BJ (cell line): ENCODE measurements around the gene WIPI1. TPM values are rescaled to one million over a fixed set of nuclear protein-coding genes. Genes with fewer than 3 reads are reported as not detected.

Experiments used
- CTCF ChIA-PET: fragments of 350-600 bp; formaldehyde crosslinking; extraction: SDS; loops from one replicate; lab custom pipeline; 2021; ENCODE audit warnings: antibody characterized with exemption, inconsistent platforms; lab: Yijun Ruan, JAX
- POLR2A ChIA-PET: fragments of 300-600 bp; sonication (Branson Sonifier 250); formaldehyde crosslinking; extraction: SDS; loops from one replicate; lab custom pipeline; 2021; ENCODE audit warnings: antibody characterized with exemption; lab: Charles Lee
- DNase-seq: peaks from one replicate; pipeline ENCODE4 v3.0.0-alpha.2; 2011; ENCODE audit warnings: low read depth
- H3K27me3 ChIP-seq: 2 replicates; pipeline ENCODE4 v1.6.0; 2011; ENCODE audit warnings: low read length; ENCODE audit not compliant: control insufficient read depth, insufficient read depth
- H3K36me3 ChIP-seq: 2 replicates; pipeline ENCODE4 v1.5.1; 2011; ENCODE audit warnings: low read length; ENCODE audit not compliant: control insufficient read depth, insufficient read depth
- H3K4me3 ChIP-seq: 2 replicates; pipeline ENCODE4 v1.5.1; 2011; ENCODE audit warnings: low read depth, mild to moderate bottlenecking, control low read depth, low read length
- polyA plus RNA-seq: library from polyadenylated mRNA; depleted of rRNA; stranded (reverse); fragments of >200 nt; gene quantifications from 2 replicates; pipeline ENCODE4 v1.2.3, GENCODE V29; 2011
- TF ChIP-seq, protein P1 (sequence below): IDR thresholded peaks from 2 replicates; pipeline ENCODE4 v1.5.1; 2011; ENCODE audit warnings: low read depth, mild to moderate bottlenecking, control low read depth, inconsistent platforms, low read length, moderate library complexity; ENCODE audit not compliant: insufficient read depth

The WIPI1 gene
- polyA plus RNA-seq, 1 experiment = 79.1 TPM

DNA sequence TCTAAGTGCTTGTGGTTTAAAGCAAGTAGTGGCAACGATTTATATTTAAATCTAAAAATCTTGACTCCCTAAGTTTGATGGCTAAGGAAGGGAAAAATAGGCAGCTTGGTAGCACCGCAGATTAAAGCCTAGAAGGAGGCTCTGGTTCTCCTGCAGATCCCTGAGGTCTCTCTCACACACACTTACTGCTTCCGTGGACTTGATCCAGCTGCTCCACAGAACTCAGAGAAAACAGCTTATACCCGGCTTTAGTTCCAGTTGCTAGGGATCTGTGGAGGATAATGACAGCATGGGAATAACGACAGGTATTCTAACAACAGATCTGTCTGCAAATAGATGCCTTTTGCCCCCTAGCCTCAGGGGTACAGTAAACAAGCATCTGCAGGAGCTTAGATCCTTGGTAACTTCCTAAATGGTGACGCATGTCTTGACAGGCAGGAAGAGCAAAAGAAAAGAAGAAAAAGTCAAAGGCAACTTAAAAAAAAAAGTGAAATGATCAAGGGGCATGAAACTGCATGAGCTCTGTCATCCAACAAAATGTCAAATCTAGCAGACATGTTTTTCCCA is 4.5 kb downstream of the WIPI1 start:
- DNase-seq = no peak
- TF ChIP-seq, protein P1, sequence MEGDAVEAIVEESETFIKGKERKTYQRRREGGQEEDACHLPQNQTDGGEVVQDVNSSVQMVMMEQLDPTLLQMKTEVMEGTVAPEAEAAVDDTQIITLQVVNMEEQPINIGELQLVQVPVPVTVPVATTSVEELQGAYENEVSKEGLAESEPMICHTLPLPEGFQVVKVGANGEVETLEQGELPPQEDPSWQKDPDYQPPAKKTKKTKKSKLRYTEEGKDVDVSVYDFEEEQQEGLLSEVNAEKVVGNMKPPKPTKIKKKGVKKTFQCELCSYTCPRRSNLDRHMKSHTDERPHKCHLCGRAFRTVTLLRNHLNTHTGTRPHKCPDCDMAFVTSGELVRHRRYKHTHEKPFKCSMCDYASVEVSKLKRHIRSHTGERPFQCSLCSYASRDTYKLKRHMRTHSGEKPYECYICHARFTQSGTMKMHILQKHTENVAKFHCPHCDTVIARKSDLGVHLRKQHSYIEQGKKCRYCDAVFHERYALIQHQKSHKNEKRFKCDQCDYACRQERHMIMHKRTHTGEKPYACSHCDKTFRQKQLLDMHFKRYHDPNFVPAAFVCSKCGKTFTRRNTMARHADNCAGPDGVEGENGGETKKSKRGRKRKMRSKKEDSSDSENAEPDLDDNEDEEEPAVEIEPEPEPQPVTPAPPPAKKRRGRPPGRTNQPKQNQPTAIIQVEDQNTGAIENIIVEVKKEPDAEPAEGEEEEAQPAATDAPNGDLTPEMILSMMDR = no peak
- H3K27me3 ChIP-seq = no peaks in the 10 kb centered on the region
- no peak overlapping the region for H3K4me3 ChIP-seq
- ChIA-PET POLR2A (no interaction called here), CTCF (interaction anchor here (0.8 to 1.6 kb wide), 4 partner anchors 11 to 280 kb away, joined by 3 to 7 read pairs (median 6); no protein-coding TSS in a partner anchor)
- H3K36me3 ChIP-seq = peaks cover 9% of the 10 kb centered on the region

DNA sequence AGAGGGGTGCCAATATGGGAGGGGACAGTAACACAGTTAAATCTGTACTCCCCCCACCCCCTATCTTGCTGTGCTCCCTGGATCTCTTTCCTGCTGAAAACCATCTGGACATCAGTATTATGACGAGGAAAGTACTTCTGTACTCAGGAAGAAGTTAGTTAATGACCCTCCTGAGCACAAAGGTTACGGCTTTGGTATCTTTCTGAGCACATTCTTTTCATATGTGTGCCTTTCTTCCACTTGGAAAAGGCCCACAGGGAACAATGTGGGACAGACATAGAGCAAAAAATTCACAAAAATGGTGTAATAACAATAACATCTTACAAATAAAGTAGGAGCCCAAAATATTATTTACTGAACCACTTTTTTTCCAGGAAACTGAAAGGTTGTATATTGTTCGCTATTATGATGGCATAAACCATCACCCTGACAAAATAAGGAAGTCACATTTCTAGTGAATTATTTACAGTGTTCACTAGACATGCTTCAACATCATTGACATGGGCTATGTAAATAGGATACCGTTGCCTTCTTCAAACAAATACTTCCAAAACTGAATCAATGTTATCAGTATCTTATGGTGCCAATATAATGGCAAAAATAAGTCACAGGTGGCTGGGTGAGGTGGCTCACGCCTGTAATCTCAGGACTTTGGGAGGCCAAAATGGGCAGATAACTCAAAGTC is 5.5 kb downstream of the WIPI1 start:
- no peak for DNase-seq
- peaks cover 11% of the 10 kb centered on the region for H3K36me3 ChIP-seq
- POLR2A ChIA-PET = no interaction called here
- TF ChIP-seq, protein P1 = no peak
- H3K27me3 ChIP-seq = no peaks in the 10 kb centered on the region
- no peak overlapping the region for H3K4me3 ChIP-seq
- CTCF ChIA-PET = interaction anchor here (1.2 kb wide), 1 partner anchor 14 kb away, joined by 5 read pairs; no protein-coding TSS in a partner anchor

DNA sequence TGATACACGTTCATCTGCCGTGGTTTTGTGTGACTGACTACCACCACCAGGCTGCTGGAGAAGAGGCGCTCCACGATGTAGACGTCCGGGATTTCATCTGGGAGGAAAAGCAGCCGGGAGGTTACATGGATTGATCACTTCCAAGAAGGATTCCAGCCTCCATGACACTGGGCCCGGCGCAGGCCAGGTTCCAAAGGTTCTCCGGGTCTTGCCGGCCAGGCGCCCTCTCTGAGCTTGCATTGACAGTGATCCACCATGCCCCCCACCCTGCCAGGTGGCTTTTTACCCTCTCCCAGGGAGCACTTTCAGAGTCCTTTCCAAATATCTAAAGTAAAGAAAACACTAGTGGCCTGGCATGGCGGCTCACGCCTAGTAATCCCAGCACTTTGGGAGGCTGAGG is 6.5 kb downstream of the WIPI1 start:
- DNase-seq = no peak
- TF ChIP-seq, protein P1 = no peak
- CTCF ChIA-PET = interaction anchor here (1.4 to 2.0 kb wide), 2 partner anchors 14 to 52 kb away, joined by 3 to 15 read pairs; no protein-coding TSS in a partner anchor
- Histone ChIP-seq H3K27me3 (no peaks in the 10 kb centered on the region), H3K36me3 (peaks cover 16% of the 10 kb centered on the region), H3K4me3 (no peak overlapping the region)
- POLR2A ChIA-PET = no interaction called here

DNA sequence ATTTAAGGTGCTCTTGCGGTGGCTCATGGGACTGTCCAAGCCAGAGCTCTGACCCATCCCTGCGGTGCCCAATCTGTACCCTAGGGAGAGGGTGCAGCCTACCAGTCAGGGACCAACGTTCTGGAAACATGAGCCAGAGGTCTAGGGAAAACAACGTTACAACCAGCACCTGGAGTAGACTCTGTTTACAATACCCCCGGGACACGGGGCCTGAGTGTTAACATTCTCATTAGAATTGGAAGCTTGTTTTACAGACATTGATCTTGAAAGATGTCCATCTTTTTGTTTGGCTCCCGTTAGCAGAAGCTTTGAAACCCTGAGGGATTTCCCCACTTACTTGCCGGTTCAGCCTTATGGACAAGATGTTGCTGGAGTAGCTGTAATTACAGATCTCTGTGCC is 6.9 kb downstream of the WIPI1 start:
- Histone ChIP-seq H3K27me3 (no peaks in the 10 kb centered on the region), H3K36me3 (peaks cover 19% of the 10 kb centered on the region), H3K4me3 (no peak overlapping the region)
- DNase-seq = no peak
- ChIA-PET POLR2A (no interaction called here), CTCF (interaction anchor here (1.3 to 2.0 kb wide), 3 partner anchors 12 to 52 kb away, joined by 3 to 15 read pairs (median 3); no protein-coding TSS in a partner anchor)
- TF ChIP-seq, protein P1 = no peak

DNA sequence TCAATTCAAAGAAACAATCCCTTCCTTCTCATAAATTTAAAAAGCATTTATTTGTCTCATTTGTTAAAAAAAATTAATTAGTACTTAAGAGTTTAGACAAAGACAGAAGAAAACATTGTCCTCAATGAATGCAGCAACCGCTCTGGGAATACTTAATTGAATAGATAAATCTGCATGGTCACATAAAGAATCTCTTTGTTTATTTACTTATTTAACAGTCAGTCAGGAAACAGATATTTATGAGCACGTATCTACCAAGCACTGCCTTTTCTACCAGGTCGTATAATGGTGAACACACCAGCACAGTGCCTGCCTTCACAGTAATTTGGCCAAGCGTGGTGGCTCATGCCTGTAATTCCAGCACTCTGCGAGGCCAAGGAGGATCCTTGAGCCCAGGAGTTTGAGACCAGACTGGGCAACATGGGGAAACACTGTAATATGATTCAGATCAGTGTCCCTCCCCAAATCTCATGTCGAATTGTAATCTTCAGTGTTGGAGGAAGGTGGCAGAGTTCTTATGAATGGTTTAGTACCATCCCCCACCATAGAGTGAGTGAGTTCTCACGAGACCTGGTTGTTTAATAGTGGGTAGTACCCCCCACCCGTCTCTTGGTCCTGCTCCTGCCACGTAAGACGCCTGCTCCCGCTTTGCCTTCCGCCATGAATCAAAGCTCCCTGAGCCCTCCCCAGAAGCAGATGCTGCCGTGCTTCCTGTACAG is 8.1 kb downstream of the WIPI1 start:
- CTCF ChIA-PET = interaction anchor here (1.3 to 2.0 kb wide), 2 partner anchors 12 to 13 kb away, joined by 3 to 15 read pairs; no protein-coding TSS in a partner anchor
- POLR2A ChIA-PET = no interaction called here
- no peak overlapping the region for H3K4me3 ChIP-seq
- H3K27me3 ChIP-seq = no peaks in the 10 kb centered on the region
- peaks cover 21% of the 10 kb centered on the region for H3K36me3 ChIP-seq
- no peak for DNase-seq
- TF ChIP-seq, protein P1 = no peak
